ENCODE measurements around the gene ARHGEF28.

The ARHGEF28 gene

GRCh38 chr5:73968729-73969128 lies 342.7 kb downstream of the ARHGEF28 start:
- DNase-seq (ENCODE audit: low read depth) = no peak

DNA sequence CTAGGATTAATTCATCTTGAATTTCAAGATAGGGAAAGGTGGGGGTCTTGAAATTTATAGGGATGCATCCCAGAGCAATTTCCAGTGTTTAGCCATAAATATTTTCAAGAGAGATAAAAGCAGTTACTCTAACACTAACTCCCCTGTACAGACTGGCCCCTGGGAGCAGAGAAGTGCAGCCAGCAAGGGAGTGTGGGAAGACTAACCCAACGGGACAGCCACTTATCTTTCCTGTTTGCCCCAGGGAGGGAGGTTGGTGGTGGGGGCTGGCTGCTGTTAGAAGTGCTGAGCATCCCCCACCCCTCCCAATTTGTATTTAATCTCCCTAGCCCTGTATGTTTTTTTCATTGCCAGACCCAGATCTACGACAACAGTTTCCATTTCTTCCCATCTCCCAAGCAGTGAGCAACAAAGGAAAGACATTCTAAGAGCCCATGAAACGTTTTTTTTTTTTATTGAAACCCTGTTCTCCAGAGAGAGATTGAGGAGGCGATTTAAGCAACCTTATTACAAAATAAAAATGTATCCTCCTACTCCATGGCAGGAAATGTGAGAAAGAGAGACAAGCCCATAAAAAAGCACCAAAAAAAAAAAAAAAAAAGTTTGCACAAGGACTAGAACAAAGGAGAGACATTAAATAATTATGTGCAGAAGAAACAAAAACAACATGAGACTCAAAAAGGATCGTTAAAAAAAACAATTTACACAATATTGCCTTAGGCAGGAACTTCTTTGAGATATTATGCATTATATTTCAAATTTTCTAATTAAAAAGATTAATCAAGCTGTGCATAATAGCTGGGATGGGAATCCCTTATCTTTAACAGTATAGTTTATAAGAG lies 343.4 kb downstream of the ARHGEF28 start:
- DNase-seq (ENCODE audit: low read depth) = no peak

GRCh38 chr5:73971326-73971725 lies 345.3 kb downstream of the ARHGEF28 start:
- no peak for DNase-seq (ENCODE audit: low read depth)

GRCh38 chr5:73973135-73973534 lies 347.1 kb downstream of the ARHGEF28 start:
- DNase-seq (ENCODE audit: low read depth) = no peak

DNA sequence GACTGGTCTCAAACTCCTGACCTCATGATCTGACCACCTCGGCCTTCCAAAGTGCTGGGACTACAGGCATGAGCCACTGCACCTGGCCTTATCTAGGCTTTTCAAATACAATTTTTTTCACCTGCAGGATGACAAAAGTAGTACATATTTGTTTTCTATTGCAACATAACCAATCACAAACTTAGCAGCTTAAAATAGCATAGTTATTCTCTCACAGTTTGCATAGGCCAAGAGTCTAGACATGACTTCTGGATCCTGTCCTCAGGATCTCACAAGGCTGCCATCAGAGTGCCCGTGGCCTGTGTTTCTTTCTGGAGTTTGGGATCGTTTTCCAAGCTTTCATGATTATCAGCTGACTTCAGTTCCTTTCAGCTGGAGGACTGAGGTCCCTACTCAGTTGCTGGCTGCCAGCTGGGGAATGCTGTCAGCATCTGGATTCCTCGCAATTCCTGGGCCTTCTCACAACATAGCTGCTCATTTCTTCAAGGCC lies 348.9 kb downstream of the ARHGEF28 start:
- peak; percentile 60 for DNase-seq (ENCODE audit: low read depth)

DNA sequence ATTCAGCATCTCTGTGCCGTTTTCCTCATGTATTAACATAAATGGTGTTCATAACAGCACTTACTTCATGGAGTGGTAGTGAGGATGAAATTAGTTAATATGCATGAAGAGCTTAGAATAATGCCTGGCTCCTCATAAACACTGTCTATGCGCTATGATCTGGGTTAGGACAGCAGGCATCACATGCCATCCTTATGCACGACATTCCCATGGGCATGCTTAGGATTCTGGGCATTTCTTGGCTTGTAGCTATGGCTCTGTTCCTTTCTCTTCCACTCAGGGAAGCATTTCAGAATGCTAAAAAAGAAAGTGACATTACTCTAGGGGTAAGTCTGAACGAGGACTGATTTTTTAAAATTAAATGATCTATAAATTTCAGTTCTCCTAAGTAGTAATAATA lies 349.8 kb downstream of the ARHGEF28 start:
- no peak for DNase-seq (ENCODE audit: low read depth)

DNA sequence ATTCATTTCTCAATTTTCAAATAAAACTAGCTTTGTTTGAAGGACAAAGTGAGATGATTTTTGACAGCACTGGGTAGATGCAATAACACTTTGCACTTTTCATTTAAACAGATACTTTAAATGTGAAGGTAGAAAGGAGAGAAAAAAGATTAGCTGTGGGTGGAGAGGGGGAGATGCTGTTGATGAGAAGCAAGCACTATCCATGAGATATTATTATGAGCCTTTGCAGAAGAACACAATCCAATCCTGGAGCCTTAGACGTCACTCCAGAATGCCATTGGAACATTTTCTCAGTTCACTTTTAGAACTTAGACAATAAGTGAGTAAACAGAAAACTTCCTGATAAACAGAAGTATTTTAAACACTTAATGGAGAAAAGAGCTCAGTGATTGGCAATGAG lies 351.1 kb downstream of the ARHGEF28 start:
- no peak for DNase-seq (ENCODE audit: low read depth)

DNA sequence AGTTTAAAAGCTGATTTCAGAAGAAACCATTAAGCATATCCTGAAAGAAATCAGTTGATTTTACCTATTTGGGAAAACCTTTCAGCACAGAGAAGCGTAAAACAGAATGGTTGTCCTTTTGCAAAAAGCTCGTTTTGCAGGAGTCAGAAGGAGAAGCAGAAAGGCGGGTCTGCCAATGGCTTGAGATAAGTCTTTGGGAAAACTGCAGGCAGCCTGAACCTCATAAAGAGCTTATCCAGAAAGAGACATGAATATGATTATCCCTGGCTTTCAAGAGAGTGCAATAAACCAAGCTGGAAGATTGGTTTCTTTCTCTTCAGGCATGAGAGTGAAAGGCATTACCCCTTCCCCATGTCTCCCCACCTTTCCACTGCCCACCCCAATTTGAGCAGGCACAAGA lies 353.3 kb downstream of the ARHGEF28 start:
- no peak for DNase-seq (ENCODE audit: low read depth)

- no peak for DNase-seq (ENCODE audit: low read depth)
Observed at GRCh38 chr5:73981704-73982103, 355.7 kb downstream of the ARHGEF28 start.

DNA sequence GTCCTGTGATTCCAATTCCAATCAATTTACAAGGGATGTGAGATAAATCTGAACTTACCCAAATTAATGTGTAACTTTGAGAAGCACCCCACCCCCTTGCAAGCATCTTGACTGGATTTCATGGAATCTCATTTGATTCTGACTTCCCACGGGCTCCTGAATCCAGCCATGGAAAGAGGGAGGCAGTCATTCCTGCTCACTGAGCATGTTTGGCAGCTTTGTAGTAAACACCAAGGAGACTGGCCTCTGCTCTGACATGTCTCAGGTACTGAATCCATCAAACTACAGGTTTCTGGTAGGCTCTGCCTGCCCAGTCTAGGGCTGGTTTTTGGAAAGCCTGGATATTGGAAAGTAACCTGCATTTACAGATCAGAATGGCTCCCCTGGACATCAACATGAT lies 357.6 kb downstream of the ARHGEF28 start:
- no peak for DNase-seq (ENCODE audit: low read depth)

- DNase-seq (ENCODE audit: low read depth) = peak; percentile 24
Observed at GRCh38 chr5:73985145-73985544, 359.1 kb downstream of the ARHGEF28 start.

DNA sequence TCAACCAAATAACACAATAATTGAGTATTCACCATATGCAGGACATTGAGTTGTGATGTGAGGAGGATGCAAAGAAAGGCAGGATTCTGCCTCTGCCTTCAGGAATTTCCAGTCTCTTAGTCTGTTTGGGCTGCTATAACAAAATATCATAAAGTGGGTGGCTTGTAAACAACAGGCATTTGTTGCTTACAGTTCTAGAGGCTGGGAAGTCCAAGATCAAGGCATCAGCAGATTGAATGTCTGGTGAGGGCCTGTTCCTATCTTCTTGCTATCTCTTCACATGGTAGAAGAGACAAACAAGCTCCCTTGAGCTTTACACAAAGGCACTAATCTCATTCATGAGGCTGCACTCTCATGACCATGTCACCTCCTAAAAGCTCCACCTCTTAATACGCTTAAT lies 360.7 kb downstream of the ARHGEF28 start:
- DNase-seq (ENCODE audit: low read depth) = no peak

- DNase-seq (ENCODE audit: low read depth) = no peak
Observed at GRCh38 chr5:73987915-73988314, 361.9 kb downstream of the ARHGEF28 start.

- DNase-seq (ENCODE audit: low read depth) = peak; percentile 16
Observed at GRCh38 chr5:73989956-73990355, 364.0 kb downstream of the ARHGEF28 start.

All from amniotic epithelial cell (primary cell).